GM18526 (cell line): ENCODE data around the gene STKLD1.

ENCODE experiments used
- POLR2A ChIP-seq: IDR thresholded peaks from 3 replicates; pipeline ENCODE4 v1.6.1; 2011; ENCODE audit not compliant: insufficient read length; ENCODE audit errors: extremely low read depth

STKLD1 gene

DNA sequence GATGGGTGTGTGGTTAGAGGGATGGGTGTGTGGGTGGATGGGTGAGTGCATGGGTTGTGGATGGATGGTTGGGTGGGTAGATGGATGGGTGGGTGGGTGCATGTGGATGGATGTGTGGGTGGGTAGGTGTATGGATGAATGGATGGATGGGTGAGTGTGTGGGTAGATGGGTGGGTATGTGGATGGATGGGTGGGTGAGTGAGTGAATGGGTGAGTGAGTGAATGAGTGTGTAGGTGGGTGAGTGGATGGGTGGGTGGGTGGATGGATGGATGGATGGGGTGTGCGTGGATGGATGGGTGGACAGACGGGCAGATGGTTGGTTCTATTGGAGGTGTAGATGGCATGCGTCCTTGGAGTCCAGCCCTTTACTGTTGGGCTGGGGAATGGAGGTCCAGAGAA is 17.2 kb downstream of the STKLD1 start:
- no peak for TF ChIP-seq POLR2A

DNA sequence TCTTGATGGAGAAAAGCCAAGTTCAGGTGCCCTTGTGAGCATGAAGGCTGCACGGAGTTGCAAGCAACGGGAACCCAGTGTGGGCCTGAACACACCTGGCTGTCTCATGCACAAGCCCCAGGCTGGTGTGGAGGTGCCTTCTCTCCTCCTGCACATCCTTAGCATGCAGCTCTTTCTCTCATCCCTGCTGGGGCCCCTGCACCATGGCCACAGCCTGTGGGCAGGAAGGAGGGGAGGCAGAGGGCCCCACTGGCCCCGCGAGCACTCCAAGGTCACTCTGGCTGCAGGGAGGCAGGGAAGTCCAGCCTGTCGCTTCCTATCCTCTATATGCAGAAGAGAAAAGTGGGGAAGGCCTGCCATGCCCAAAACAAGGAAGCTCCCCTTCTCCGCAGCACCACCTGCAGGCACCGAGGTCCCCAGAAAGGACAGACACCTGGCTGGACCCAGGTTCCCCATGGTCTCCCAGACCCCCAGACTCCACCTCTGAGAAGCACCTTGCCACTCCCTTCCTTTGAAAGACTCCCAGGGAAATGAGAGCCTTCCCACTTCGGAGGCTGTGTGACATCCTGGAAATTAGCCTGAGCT is 18.6 kb downstream of the STKLD1 start:
- TF ChIP-seq POLR2A: no peak

DNA sequence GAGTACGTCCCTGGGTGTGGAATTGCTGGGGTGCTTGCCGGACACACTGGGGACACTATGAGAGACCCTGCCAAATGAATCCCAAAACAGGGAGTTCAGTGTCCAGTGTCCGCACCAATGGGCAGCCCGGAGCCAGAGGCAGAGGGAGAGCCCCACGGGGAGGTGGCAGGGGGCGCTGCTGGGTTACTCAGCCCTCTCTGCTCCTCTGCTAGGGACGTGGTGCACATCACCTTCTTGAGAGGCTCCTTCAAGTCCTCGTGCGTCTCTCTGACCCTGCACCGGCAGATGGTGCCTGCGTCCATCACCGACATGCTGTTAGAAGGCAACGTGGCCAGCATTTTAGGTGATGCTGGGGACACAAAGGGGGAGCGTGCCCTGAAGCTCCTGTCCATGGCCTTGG is 20.8 kb downstream of the STKLD1 start:
- TF ChIP-seq POLR2A: no peak

DNA sequence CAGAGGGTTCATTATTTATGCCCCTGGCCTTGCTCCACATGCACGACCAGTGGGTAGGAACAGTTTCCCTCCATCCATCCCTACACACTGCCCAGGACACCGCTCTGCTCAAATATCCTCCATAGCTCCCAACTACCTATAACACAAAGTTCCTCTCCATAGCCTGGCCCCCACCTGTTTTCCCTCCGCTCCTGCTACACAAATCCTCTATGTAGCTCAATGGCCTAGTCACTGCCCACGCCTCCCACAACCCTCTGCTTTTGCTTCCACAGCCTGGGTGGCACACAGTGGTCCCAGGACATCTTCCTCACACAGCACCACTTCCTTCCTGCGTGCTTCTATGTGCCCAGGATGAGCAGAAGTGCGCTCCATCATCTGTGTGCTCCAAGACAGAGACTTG is 21.2 kb downstream of the STKLD1 start:
- no peak for TF ChIP-seq POLR2A

DNA sequence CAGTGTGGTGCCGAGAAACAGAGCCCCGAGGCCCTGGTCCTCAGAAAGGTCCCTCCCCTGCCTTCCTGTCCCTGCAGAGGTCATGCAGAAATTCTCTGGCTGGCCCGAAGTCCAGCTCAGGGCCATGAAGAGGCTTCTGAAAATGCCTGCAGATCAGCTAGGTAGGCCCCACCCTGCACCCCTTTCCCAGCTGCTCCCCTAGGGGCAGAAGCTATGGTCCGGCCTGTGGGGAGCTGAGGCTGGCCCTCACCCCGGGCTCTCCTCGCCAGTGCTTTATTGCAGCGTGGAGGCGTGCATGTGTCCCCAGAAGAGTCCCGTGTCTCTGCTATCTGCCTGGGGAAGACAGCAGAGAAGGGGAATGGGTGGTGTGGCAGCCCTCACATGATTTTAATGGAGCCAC is 21.7 kb downstream of the STKLD1 start:
- no peak for TF ChIP-seq POLR2A

DNA sequence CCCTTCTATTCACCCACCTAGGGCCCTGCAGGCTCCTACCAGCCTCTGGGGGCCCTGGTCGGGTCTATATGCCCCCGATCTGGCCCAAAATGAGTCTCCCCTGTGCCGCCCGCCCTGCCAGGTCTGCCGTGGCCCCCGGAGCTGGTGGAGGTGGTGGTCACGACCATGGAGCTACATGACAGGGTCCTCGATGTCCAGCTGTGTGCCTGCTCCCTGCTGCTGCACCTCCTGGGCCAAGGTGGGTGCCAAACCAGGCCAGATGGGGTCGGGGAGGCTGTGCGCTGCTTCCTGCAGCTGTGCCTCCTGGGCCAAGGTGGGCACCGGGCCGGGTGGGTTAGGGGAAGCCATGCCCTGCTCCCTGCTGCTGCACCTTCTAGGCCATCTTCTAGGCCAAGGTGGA is 24.1 kb downstream of the STKLD1 start:
- TF ChIP-seq POLR2A: no peak

DNA sequence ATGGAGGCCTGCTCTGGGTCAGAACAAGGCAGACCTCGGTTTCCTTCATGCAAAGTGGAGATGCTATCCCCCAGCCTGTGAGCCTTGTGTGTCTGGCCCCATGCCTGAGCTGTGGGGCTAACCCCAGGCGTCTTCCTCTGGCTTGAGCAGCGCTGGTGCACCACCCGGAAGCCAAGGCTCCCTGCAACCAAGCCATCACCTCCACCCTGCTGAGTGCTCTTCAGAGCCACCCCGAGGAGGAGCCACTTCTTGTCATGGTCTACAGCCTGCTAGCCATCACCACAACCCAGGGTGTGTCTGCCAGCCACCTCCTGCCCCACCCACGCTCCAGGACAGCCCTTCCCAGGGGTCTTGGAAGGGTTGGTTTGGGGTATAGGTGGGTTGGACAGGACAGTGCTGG is 25.4 kb downstream of the STKLD1 start:
- TF ChIP-seq POLR2A: no peak

DNA sequence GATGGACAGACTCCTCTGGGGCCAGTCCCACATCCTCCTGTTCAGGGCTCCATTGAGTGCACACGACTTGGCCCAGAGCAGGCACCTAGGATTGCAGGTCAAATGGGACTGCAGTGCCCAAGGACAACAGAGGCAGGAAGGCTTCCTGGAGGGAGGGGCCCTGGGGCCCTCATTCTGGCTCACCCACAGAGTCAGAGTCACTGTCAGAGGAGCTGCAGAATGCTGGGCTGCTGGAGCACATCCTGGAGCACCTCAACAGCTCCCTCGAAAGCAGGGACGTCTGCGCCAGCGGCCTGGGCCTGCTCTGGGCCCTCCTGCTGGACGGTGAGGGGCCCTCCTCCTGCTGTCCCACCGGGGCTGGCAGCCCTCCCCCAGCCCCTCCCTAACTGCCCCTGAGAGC is 26.5 kb downstream of the STKLD1 start:
- TF ChIP-seq POLR2A: no peak

DNA sequence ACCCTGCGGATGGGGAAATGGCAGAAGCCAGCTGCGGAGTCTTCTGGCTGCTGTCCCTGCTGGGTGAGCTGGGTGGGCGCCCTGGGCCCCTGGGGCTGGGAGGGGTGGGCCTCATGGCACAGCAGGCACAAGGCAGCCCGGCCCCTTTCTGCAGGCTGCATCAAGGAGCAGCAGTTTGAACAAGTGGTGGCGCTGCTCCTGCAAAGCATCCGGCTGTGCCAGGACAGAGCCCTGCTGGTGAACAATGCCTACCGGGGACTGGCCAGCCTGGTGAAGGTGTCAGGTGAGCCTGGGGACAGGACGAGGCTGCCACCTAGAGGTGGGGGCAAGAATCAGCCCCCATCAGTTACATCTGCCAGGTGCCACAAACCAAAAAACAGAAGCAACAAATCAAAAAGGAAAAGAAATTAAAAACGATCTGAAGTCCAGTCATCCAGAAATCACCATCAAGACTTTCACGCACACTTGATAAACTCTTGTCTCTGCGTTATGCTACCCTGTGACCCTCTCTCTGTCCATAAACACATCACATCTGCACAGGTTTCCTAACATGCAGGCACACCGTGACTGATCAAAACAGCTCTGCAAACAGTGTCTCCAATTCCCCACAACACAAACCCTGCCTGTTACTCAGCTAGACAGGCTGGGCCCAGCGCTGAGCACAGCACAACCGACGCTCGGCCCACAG is 27.7 kb downstream of the STKLD1 start:
- no peak for TF ChIP-seq POLR2A

DNA sequence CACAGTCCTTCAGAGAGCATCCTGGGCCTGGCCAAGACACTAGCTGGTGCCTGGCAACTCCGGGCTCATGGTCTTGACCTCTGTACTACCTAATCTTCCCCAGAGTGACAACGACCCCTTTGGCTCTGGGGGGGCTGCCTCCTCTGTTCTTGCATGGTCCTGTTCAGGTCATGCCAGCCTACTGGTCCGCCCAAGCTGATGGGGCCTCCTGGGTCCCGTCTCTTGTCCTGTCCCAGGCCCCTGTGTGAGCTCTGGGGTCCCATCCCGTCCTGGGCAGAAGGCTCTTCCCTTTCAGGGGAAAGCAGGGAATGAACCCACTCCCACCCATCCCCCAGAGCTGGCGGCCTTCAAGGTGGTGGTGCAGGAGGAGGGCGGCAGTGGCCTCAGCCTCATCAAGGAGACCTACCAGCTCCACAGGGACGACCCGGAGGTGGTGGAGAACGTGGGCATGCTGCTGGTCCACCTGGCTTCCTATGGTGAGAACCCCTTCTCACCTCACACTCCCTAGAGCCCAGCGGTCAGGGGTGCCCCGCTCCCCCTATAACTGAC is 28.4 kb downstream of the STKLD1 start:
- TF ChIP-seq POLR2A: no peak

DNA sequence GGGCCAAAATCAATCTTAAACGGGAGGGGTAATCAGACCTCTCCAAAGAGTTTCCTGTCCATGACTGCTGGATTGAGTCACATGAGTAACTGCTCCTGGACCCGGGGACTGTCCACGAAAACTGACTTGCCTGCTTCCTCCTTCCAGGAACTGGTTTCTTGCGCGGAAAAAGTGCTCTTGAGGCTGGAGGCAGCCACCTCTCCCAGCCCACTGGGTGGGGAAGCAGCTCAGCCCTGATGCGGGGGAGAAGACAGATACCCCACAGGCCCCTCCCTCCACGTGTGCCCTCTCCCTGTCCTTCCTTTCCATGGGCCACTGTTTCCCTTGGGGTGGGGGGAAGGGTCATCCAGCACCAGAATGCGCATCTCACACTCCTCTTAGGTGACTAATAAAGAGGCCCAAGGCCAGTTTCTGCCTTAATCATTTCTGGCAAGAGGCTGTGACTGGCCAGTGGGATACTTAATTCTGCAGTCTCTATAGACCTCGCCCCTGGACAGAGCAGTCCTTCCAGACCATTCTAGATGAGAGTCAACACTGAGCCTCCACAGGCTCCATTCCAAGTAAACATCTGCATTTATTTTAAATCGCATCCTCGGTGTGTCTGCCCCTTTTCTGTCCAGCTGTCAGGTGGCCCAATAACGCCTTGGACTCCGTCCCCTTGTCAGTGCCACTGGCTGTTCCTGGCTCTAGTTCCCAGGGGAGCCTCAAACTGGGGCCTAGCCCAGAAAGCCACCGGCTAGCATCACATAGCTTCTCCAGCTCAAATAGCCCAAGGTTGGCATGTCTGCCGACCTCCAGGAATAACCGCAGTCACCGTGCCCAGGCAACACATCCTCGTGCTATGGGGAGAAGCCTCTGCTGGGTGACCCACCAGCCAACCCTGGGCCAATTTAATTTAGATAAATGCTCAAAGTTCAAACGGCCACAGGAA is 29.6 kb downstream of the STKLD1 start:
- no peak for TF ChIP-seq POLR2A

DNA sequence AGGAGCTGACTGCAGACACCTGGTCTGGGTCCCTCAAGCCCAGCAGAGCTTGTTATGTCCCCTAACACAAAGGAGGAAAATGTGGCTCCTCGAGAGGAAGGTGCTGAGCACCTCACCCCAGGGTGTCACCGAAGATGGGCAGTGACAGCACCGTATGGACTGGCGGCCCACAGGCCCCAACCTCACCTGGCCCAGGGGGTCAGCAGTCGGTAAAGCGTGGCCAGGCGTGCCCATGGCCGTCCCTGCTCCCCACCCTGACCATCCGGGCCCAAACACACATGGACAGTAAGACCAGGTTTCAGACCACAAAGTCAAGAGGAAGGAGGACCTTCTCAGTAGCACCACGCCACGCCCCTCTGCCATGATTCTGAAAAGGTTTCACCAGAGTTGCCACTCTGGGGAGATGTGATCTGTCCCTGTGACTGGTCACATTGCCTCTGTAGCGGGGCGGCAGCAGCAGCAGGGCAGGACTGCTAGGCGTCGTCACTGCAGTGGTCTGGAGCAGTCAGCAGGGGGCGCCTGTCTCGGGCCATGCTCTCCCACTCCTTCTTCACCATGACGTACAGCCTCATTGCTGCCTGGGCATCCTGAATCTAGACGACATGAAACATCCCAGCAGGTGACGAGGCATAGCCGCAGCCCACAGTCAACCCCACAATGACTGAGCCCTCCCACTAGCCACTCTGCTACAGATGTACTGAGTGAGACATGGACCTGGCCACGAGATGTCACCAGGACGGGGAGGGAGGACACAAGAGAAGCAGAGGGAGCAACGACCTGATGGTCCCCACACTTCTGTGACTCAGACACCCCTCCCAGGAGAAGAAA is 30.5 kb downstream of the STKLD1 start:
- TF ChIP-seq POLR2A: no peak

DNA sequence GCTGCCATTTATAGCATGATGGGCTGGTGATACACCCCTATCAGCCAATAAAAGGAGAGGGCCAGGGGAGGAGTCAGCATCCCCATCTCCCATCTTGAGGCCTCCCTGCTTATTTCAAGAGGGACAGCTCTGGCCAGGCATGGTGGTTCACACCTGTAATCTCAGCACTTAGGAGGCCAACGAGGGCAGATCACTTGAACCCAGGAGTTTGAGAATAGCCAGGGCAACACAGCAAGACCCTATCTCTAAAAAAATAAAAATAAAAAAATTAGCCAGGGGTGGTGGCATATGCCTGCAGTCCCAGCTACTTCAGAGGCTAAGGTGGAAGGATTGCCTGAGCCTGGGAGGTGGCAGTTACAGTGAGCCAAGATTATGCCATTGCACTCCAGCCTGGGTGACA is 31.9 kb downstream of the STKLD1 start:
- no peak for TF ChIP-seq POLR2A

DNA sequence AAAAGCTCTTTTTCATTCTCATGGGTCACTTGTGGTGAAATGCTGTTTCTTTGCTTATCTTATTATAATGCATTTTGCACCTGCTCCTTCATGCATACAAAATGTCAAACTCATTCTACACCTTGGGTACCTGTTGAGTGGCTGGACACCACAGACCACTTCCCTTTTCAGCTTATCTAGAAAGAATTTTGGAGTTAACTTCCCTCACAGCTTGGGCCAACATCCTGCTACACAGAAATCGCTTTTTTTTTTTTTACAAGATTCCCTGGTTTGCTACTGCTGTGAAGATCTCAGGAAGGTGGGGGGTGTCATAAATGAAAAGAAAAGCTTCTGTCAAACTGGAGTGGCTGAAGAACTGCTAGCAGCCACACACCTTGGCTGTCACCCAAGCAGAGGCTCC is 39.0 kb downstream of the STKLD1 start:
- TF ChIP-seq POLR2A: no peak
